Activated T-cell treated with anti-CD3 and anti-CD28 coated beads, Interleukin-2, amount 50 U/mL, for 24 hours (primary cell): ENCODE measurements around the gene ENKD1.
"Not testable (repeated sequence)": the region's sequence is repeated elsewhere in the genome, so short reads cannot be mapped to it uniquely, and the experiment has no call there.

ENCODE experiments used
- DNase-seq: peaks from one replicate; pipeline ENCODE4 v3.0.0-alpha.2; 2020
- H3K27ac Mint-ChIP-seq: 2 replicates; pipeline ENCODE4 v1.8.0; 2020; ENCODE audit warnings: mild to moderate bottlenecking, mixed read lengths
- H3K27me3 Mint-ChIP-seq: 2 replicates; pipeline ENCODE4 v1.8.0; 2020; ENCODE audit warnings: mixed read lengths
- H3K36me3 Mint-ChIP-seq: 2 replicates; pipeline ENCODE4 v1.8.0; 2020; ENCODE audit warnings: low read depth, mixed read lengths
- H3K4me1 Mint-ChIP-seq: 2 replicates; pipeline ENCODE4 v1.8.0; 2020; ENCODE audit warnings: low read depth, mixed read lengths
- H3K4me3 Mint-ChIP-seq: 2 replicates; pipeline ENCODE4 v1.8.0; 2020; ENCODE audit warnings: mild to moderate bottlenecking, moderate library complexity, mixed read lengths
- H3K9me3 Mint-ChIP-seq: 2 replicates; pipeline ENCODE4 v1.8.0; 2020; ENCODE audit warnings: mixed read lengths

The ENKD1 gene

DNA sequence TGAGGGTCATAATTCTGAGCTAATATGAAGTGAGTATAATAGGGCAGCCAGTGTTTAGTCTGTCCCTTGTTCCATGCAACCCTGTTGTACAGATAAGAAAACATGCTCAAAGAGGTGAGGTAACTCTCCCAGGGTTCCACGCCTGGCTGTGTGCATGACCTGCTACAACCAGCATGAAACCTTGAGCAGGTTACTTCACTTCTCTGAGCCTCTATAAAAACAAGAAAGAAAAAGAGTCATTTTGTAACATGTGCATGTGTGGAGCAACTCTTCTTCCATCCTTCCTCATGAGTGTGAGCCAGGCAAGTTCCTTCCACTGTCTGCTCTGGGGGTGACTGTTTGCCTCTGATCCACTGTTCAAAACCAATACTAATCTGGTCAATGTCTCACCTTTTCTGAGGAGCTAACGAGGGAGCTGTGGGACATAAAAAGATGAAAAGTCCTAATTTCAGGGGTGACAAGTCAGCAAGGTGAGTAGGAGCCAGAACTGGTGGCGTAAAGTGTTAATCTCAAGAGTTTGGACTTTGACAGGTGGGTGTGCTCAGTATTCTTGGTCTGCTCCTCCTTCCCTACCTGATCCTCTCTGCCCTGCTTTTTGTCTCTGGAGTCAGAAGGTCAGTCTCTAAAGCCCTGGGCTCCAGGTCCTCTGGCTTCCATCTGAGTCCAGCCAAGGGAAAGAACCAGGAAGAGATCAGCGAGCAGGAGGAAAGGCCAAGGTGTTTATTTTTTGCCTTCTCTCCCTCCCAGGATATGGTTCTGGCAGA lies 31.1 kb upstream of the ENKD1 start:
- peaks cover 18% of the 10 kb centered on the region for H3K36me3 Mint-ChIP-seq
- H3K4me3 Mint-ChIP-seq = no peak overlapping the region
- no peak for DNase-seq
- H3K4me1 Mint-ChIP-seq = no peaks in the 10 kb centered on the region
- H3K27me3 Mint-ChIP-seq = no peaks in the 10 kb centered on the region
- H3K27ac Mint-ChIP-seq = no peak overlapping the region
- no peaks in the 10 kb centered on the region for H3K9me3 Mint-ChIP-seq

DNA sequence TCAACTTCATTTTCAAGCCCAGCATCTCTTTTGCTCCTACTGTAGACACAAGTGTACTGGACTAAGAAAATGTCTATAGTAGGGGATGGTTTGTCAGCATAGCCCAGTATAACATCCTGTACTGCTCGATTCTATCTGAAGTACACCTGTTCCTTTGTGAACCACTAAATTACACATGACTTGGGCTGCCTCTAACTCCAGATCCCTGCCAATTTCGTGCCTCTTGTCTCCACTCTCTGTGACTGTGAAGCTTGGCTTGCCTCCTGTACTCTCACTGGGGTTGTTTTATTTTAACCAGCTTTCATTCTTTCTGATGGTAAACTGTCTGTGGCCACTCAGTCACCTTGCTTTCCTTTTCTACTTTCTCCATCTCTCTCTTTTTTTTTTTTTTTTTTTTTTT lies 28.1 kb upstream of the ENKD1 start:
- Mint-ChIP-seq H3K27ac (no peak overlapping the region), H3K36me3 (peaks cover 30% of the 10 kb centered on the region)
- DNase-seq = no peak

DNA sequence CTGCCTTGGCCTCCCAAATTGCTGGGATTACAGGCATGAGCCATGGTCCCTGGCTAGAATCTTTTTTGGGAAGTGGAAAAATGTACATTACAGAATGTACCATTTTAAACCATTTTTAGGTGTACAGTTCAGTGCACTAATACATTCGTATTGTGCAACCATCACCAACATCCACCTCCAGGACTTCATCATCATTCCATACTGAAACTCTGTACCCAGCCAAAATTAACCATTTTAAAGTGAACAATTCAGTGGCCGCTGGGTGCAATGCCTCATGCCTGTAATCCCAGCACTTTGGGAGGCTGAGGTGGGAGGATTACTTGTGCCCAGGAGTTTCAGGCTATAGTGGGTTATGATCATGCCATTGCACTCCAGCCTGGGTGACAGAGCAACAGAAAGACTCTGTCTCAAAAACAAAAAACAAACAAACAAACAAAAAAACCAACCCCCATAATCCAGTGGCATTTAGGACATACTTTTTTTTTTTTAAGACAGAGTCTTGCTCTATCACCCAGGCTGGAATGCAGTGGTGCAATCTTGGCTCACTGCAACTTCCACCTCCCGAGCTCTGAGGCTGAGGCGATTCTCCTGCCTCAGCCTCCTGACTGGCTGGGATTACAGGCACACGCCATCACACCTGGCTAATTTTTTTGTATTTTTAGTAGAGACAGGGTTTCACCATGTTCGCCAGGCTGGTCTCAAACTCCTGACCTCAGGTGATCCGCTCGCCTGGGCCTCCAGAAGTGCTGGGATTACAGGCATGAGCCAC lies 27.2 kb upstream of the ENKD1 start:
- DNase-seq, H3K27ac Mint-ChIP-seq, H3K9me3 Mint-ChIP-seq, H3K4me1 Mint-ChIP-seq, H3K4me3 Mint-ChIP-seq, H3K27me3 Mint-ChIP-seq: not testable (repeated sequence)
- H3K36me3 Mint-ChIP-seq = peaks cover 27% of the 10 kb centered on the region

More for the DNA sequence above, 28.1 kb upstream of the ENKD1 start:
- Mint-ChIP-seq H3K4me1 (peaks cover 4% of the 10 kb centered on the region), H3K27me3 (no peaks in the 10 kb centered on the region), H3K9me3 (no peaks in the 10 kb centered on the region), H3K4me3 (no peak overlapping the region)

- H3K27ac Mint-ChIP-seq = peak overlapping the region; percentile 15
- H3K4me1 Mint-ChIP-seq = peaks cover 12% of the 10 kb centered on the region
- no peaks in the 10 kb centered on the region for H3K9me3 Mint-ChIP-seq
- no peak for DNase-seq
- no peak overlapping the region for H3K4me3 Mint-ChIP-seq
- no peaks in the 10 kb centered on the region for H3K27me3 Mint-ChIP-seq
- peaks cover 52% of the 10 kb centered on the region for H3K36me3 Mint-ChIP-seq
Observed at GRCh38 chr16:67685388-67686112, 19.0 kb upstream of the ENKD1 start.

GRCh38 chr16:67683767-67684166 lies 17.2 kb upstream of the ENKD1 start:
- no peak overlapping the region for H3K4me3 Mint-ChIP-seq
- peaks cover 10% of the 10 kb centered on the region for H3K4me1 Mint-ChIP-seq
- peaks cover 50% of the 10 kb centered on the region for H3K36me3 Mint-ChIP-seq
- no peak for DNase-seq
- no peak overlapping the region for H3K27ac Mint-ChIP-seq
- no peaks in the 10 kb centered on the region for H3K9me3 Mint-ChIP-seq
- H3K27me3 Mint-ChIP-seq = no peaks in the 10 kb centered on the region

GRCh38 chr16:67679935-67680897 lies 13.7 kb upstream of the ENKD1 start:
- Mint-ChIP-seq H3K36me3 (peaks cover 54% of the 10 kb centered on the region), H3K9me3 (no peaks in the 10 kb centered on the region), H3K4me3 (no peak overlapping the region), H3K4me1 (peaks cover 2% of the 10 kb centered on the region), H3K27me3 (no peaks in the 10 kb centered on the region), H3K27ac (no peak overlapping the region)
- no peak for DNase-seq

DNA sequence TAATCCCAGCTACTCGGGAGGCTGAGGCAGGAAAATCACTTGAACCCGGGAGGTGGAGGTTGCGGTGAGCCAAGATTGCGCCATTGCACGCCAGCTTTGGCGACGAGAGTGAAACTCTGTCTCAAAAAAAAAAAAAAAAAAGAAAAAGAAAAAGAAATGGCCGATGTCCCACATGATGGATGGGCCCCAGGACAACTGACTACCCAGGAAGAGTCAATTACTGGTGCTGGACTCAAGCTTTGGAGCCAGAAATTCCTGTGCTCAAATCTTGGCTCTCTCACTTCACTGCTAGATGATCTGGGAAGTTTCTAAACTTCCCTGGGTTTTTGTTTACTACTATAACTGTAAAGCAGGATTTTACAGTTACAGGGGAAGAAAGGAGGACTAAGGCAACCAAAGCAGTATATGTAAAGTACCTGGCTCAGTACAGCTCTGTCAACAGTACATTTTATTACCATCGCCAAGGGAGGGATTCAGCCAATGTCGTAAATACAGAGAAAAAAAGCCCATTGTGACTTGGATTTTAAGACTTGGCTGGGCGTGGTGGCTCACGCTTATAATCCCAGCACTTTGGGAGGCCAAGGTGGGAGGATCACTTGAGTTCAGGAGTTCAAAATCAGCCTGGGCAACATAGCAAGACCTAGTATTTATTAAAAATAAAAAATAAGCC lies 11.9 kb upstream of the ENKD1 start:
- Mint-ChIP-seq H3K9me3 (no peaks in the 10 kb centered on the region), H3K4me3 (no peak overlapping the region), H3K4me1 (no peaks in the 10 kb centered on the region), H3K36me3 (peaks cover 47% of the 10 kb centered on the region), H3K27me3 (no peaks in the 10 kb centered on the region), H3K27ac (no peak overlapping the region)
- no peak for DNase-seq

DNA sequence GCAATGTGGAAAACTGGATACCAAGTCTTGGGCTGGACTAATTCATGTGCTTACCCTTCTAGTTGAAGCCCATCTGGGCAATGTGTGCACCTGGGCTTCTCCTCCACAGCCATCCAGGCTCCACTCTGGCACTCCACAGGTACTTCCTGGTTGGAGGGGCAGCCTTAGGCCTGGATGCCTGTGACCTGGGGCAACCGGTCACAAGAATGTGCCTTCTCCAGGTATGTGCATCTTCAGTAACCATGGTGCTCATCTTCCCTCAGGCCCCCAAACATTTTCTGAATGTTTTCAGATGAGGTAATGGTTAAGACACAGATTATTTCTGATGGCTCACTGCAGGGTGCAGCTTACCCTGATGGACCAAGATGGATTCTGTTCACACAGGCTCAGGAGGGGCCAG lies 11.2 kb upstream of the ENKD1 start:
- peaks cover 39% of the 10 kb centered on the region for H3K36me3 Mint-ChIP-seq
- H3K9me3 Mint-ChIP-seq = no peaks in the 10 kb centered on the region
- DNase-seq = no peak
- H3K27me3 Mint-ChIP-seq = no peaks in the 10 kb centered on the region
- H3K27ac Mint-ChIP-seq = no peak overlapping the region
- H3K4me1 Mint-ChIP-seq = no peaks in the 10 kb centered on the region
- H3K4me3 Mint-ChIP-seq = no peak overlapping the region

GRCh38 chr16:67676939-67677338 lies 10.4 kb upstream of the ENKD1 start:
- DNase-seq = no peak
- no peaks in the 10 kb centered on the region for H3K9me3 Mint-ChIP-seq
- H3K4me1 Mint-ChIP-seq = no peaks in the 10 kb centered on the region
- no peaks in the 10 kb centered on the region for H3K27me3 Mint-ChIP-seq
- H3K4me3 Mint-ChIP-seq = no peak overlapping the region
- peaks cover 33% of the 10 kb centered on the region for H3K36me3 Mint-ChIP-seq
- no peak overlapping the region for H3K27ac Mint-ChIP-seq

- no peaks in the 10 kb centered on the region for H3K4me1 Mint-ChIP-seq
- no peak overlapping the region for H3K27ac Mint-ChIP-seq
- no peaks in the 10 kb centered on the region for H3K27me3 Mint-ChIP-seq
- DNase-seq = no peak
- H3K4me3 Mint-ChIP-seq = no peak overlapping the region
- peaks cover 31% of the 10 kb centered on the region for H3K36me3 Mint-ChIP-seq
- no peaks in the 10 kb centered on the region for H3K9me3 Mint-ChIP-seq
Observed at GRCh38 chr16:67676516-67676915, 10.0 kb upstream of the ENKD1 start.

DNA sequence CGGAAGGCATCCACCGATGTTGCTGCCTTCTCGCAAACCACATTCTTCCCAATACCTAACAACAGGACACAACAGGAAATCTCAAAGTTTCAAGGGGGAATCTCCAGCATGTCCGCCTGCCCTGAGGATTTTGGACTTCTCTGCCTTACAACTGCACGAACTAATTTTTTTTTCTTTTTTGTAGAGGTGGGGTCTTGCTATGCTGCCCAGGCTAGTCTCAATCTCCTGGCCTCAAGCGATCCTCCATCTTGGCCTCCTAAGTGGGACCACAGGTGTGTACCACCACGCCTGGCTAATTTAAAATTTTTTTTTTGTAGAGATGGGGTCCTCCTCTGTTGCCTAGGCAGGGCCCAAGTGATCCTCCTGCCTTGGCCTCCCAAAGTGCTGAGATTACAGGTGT lies 9.4 kb upstream of the ENKD1 start:
- Mint-ChIP-seq H3K9me3 (no peaks in the 10 kb centered on the region), H3K4me3 (no peak overlapping the region), H3K36me3 (peaks cover 27% of the 10 kb centered on the region), H3K27ac (no peak overlapping the region), H3K4me1 (no peaks in the 10 kb centered on the region), H3K27me3 (no peaks in the 10 kb centered on the region)
- DNase-seq = no peak

DNA sequence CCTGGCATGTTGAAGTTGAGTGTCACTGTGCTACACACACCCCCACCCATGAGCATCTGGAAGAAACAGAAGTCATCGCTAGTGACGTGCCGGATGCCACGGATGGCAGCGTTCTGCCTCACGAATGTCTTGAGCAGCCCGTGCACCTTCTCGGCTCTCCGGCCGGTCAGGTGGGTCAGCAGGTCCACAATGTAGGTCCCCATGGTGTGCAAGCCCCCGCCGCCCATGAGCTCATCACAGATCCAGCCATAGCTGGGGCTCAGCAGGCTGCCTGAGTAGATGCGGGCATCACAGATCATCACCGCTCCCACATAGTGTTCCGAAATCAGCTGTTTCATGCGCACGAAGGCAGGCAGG lies 9.0 kb upstream of the ENKD1 start:
- no peak overlapping the region for H3K27ac Mint-ChIP-seq

GRCh38 chr16:67674851-67675578 lies 8.5 kb upstream of the ENKD1 start:
- DNase-seq = no peak
- no peak overlapping the region for H3K4me3 Mint-ChIP-seq
- H3K27ac Mint-ChIP-seq = peak overlapping the region; percentile 60
- H3K4me1 Mint-ChIP-seq = no peaks in the 10 kb centered on the region
- H3K27me3 Mint-ChIP-seq = no peaks in the 10 kb centered on the region
- H3K9me3 Mint-ChIP-seq = no peaks in the 10 kb centered on the region
- H3K36me3 Mint-ChIP-seq = peaks cover 23% of the 10 kb centered on the region

More for the DNA sequence above, 9.0 kb upstream of the ENKD1 start:
- Mint-ChIP-seq H3K27me3 (no peaks in the 10 kb centered on the region), H3K4me1 (no peaks in the 10 kb centered on the region), H3K4me3 (no peak overlapping the region), H3K36me3 (peaks cover 26% of the 10 kb centered on the region), H3K9me3 (no peaks in the 10 kb centered on the region)
- DNase-seq = no peak
